HepG2 (cell line): Measurements from ENCODE around the gene NCOA7. TPM values are rescaled to one million over a fixed set of nuclear protein-coding genes. Genes with fewer than 3 reads are reported as not detected.

Experiments used
- ATAC-seq: fragments of 200-7000 bp; cut with Tn5 transposase; 3 replicates; pipeline ENCODE4 v1.9.1; 2020; ENCODE audit warnings: mild to moderate bottlenecking, moderate library complexity
- BruUV-seq: library from RNA; stranded (reverse); fragments of 400-500 nt; replicated peaks from 2 replicates; lab custom pipeline; 2021; lab: Mats Ljungman, UMichigan
- CTCF ChIA-PET: fragments of 300-600 bp; formaldehyde crosslinking; extraction: SDS; loops from one replicate; lab custom pipeline; 2021; ENCODE audit warnings: low total read pairs, inconsistent platforms, low intra/inter-chr PET ratio; lab: Yijun Ruan, JAX
- POLR2A ChIA-PET: fragments of 350-600 bp; sonication (Branson Sonifier 250); formaldehyde crosslinking; loops from one replicate; lab custom pipeline; 2020; ENCODE audit warnings: antibody characterized with exemption, inconsistent platforms; lab: Yijun Ruan, JAX
- DNase-seq: peaks from one replicate; pipeline ENCODE4 v3.0.0-alpha.2; 2015; ENCODE audit warnings: low spot score
- FAIRE-seq: peaks from 3 replicates; lab custom pipeline; 2011; peaks lifted over from hg19 to GRCh38; lab: Jason Lieb, UNC
- H2AFZ ChIP-seq: one replicate; pipeline ENCODE4 v1.6.1; 2011; ENCODE audit warnings: low read length, inconsistent platforms
- H3K27ac ChIP-seq: fragments of 300-600 bp; 3 replicates; pipeline ENCODE4 v1.8.0; 2011; ENCODE audit warnings: mixed run types, mild to moderate bottlenecking, mixed read lengths, low read length, inconsistent platforms; ENCODE audit not compliant: insufficient read depth; ENCODE audit errors: extremely low read length
- H3K27me3 ChIP-seq, 2 experiments: fragments of 200-600 bp in 1 of 2; 2 replicates in 1 of 2; 3 replicates in 1 of 2; pipeline versions ENCODE4 v1.6.0 to v1.8.0; 2011; ENCODE audit warnings: low read length in 2 of 2, mild to moderate bottlenecking in 2 of 2, moderate library complexity in 2 of 2, inconsistent platforms in 1 of 2; ENCODE audit not compliant: insufficient read depth in 2 of 2, control insufficient read depth in 1 of 2
- H3K36me3 ChIP-seq, 2 experiments: fragments of 200-600 bp in 1 of 2; replicated peaks in 1 of 2; 2 replicates in 1 of 2; 3 replicates in 1 of 2; pipeline versions ENCODE4 v1.5.1 to v1.8.0; 2011; ENCODE audit warnings: low read length in 2 of 2, inconsistent platforms in 1 of 2; ENCODE audit not compliant: insufficient read depth in 2 of 2, control insufficient read depth in 1 of 2
- H3K4me1 ChIP-seq: 2 replicates; pipeline ENCODE4 v1.5.1; 2012; ENCODE audit warnings: low read length, inconsistent platforms; ENCODE audit not compliant: insufficient read depth
- H3K4me2 ChIP-seq: 2 replicates; pipeline ENCODE4 v1.6.0; 2011; ENCODE audit warnings: low read depth, low read length, inconsistent platforms
- H3K4me3 ChIP-seq, 3 experiments: fragments of 200-600 bp in 1 of 3; sonication (generic), shearing (Covaris generic) in 1 of 3; replicated peaks in 1 of 3; 2 replicates each; pipeline ENCODE4 v1.5.1; 2011 to 2016; ENCODE audit warnings: low read length in 3 of 3, inconsistent platforms in 2 of 3, low read depth in 2 of 3, mild to moderate bottlenecking in 2 of 3, control low read depth in 1 of 3, mixed read lengths in 1 of 3; ENCODE audit not compliant: insufficient read depth in 1 of 3
- H3K79me2 ChIP-seq: one replicate; pipeline ENCODE4 v1.6.1; 2011; ENCODE audit warnings: low read length, inconsistent platforms; ENCODE audit not compliant: insufficient read depth
- H3K9ac ChIP-seq: 2 replicates; pipeline ENCODE4 v1.6.0; 2011; ENCODE audit warnings: mild to moderate bottlenecking, low read depth, low read length, inconsistent platforms; ENCODE audit not compliant: insufficient read depth
- H3K9me3 ChIP-seq: 2 replicates; pipeline ENCODE4 v1.5.1; 2012; ENCODE audit warnings: mild to moderate bottlenecking, low read length
- H4K20me1 ChIP-seq: 2 replicates; pipeline ENCODE4 v1.6.0; 2011; ENCODE audit warnings: inconsistent platforms, mild to moderate bottlenecking, low read length, moderate library complexity; ENCODE audit not compliant: insufficient read depth
- ATF1 ChIP-seq: IDR thresholded peaks from 2 replicates; pipeline ENCODE4 v1.6.1; 2016; ENCODE audit warnings: mild to moderate bottlenecking, control low read depth
- HOXA9 ChIP-seq: sonication (generic); formaldehyde crosslinking; IDR thresholded peaks from 2 replicates; pipeline ENCODE4 v1.8.1; 2022; ENCODE audit warnings: missing genetic modification reagents, mild to moderate bottlenecking, moderate library complexity, borderline replicate concordance
- KDM3A ChIP-seq: IDR thresholded peaks from 2 replicates; pipeline ENCODE4 v1.6.1; 2018; ENCODE audit warnings: low read depth, missing compliant biosample characterization
- MAFF ChIP-seq: IDR thresholded peaks from 2 replicates; pipeline ENCODE4 v1.6.1; 2011; ENCODE audit warnings: low read depth, low read length, improper control_type of control experiment
- MAFK ChIP-seq, 2 experiments: IDR thresholded peaks in 1 of 2; conservative IDR thresholded peaks in 1 of 2; 2 replicates each; pipeline ENCODE4 v1.6.1; 2011; ENCODE audit warnings: improper control_type of control experiment in 2 of 2, low read length in 2 of 2
- PAWR ChIP-seq: sonication (generic); formaldehyde crosslinking; IDR thresholded peaks from 2 replicates; pipeline ENCODE4 v1.4.0; 2020; ENCODE audit warnings: missing genetic modification reagents, mild to moderate bottlenecking, borderline replicate concordance
- PAX8 ChIP-seq: sonication (generic); formaldehyde crosslinking; IDR thresholded peaks from 2 replicates; pipeline ENCODE4 v1.8.0; 2022; ENCODE audit warnings: mild to moderate bottlenecking, missing genetic modification reagents, borderline replicate concordance
- PHF8 ChIP-seq: sonication (generic); formaldehyde crosslinking; IDR thresholded peaks from 2 replicates; pipeline ENCODE4 v1.5.0; 2020; ENCODE audit warnings: missing genetic modification reagents
- ZNF383 ChIP-seq: sonication (generic); formaldehyde crosslinking; IDR thresholded peaks from 2 replicates; pipeline ENCODE4 v1.4.0; 2020; ENCODE audit warnings: missing genetic modification reagents, mild to moderate bottlenecking, borderline replicate concordance
- ZNF562 ChIP-seq: sonication (generic); formaldehyde crosslinking; IDR thresholded peaks from 2 replicates; pipeline ENCODE4 v1.8.0; 2022; ENCODE audit warnings: missing genetic modification reagents, borderline replicate concordance
- WGBS: methylation state at CpG from one replicate; pipeline ENCODE4 v1.1.6; 2017; ENCODE audit warnings: low lambda C conversion rate; 5-methylcytosine and 5-hydroxymethylcytosine counted together
- in situ Hi-C: cut with HindIII; loops from 2 replicates; pipeline ENCODE4 v1.10.0; 2017; ENCODE audit warnings: low pct_unique_long_range_greater_than_20kb; ENCODE audit not compliant: extremely low pct_ligation_motif_present
- intact Hi-C: fragments of 100-400 bp; cut with micrococcal nuclease; formaldehyde crosslinking; loops from one replicate; pipeline ENCODE4 v1.10.0; 2022; ENCODE audit not compliant: unreplicated experiment
- polyA plus RNA-seq, 8 experiments: library from polyadenylated mRNA; depleted of rRNA in 3 of 8; stranded (reverse) in 7 of 8; unstranded in 1 of 8; fragments of >200 nt; fragmentation: Illumina TruSeq in 4 of 8; extraction: Trizol in 4 of 8; gene quantifications; 2 replicates each; pipeline versions ENCODE4 v1.2.1 to v1.2.3, GENCODE V29; 2011 to 2016; ENCODE audit warnings: low read depth in 4 of 8, missing spikeins in 1 of 8, mixed read lengths in 1 of 8; ENCODE audit not compliant: insufficient read depth in 1 of 8
- total RNA-seq, 5 experiments: library from RNA; depleted of rRNA; stranded (reverse); fragments of >200 nt; fragmentation: Illumina TruSeq; extraction: Trizol; gene quantifications; 2 replicates each; pipeline ENCODE4 v1.2.3, GENCODE V29; 2016; ENCODE audit warnings: low read depth in 1 of 5

Gene NCOA7
- total and polyA plus RNA-seq, 2 of the 13 experiments (the other 11 are each of a cell fraction or from before 2014, with no cell fraction given), result 13.6 to 20.8 TPM

- intact Hi-C loops (loop anchor here (1.0 to 2.0 kb wide), 3 partner anchors 67 to 116 kb away; partner anchors contain the start of gene NCOA7), in situ Hi-C loops (loop anchor here (5.0 kb wide), 1 partner anchor 94 kb away; no protein-coding TSS in a partner anchor)
- Histone ChIP-seq H3K27ac (no peak overlapping the region), H3K4me2 (no peak overlapping the region), H3K36me3 (no peaks in the 10 kb centered on the region; a peak in 1 of 5 replicates), H3K9me3 (no peaks in the 10 kb centered on the region), H2AFZ (no peak overlapping the region), H3K4me3 (no peak overlapping the region), H3K79me2 (no peaks in the 10 kb centered on the region), H4K20me1 (no peaks in the 10 kb centered on the region), H3K27me3 (no peaks in the 10 kb centered on the region), H3K9ac (no peak overlapping the region), H3K4me1 (no peaks in the 10 kb centered on the region)
- CTCF ChIA-PET, result interaction anchor here (1.9 to 3.5 kb wide), 3 partner anchors 96 to 116 kb away, joined by 15 to 30 read pairs (median 23); partner anchors contain the start of gene HINT3
- POLR2A ChIA-PET, result interaction anchor here (1.7 kb wide), 1 partner anchor 99 kb away, joined by 5 read pairs; the partner anchor contains the start of gene HINT3
- ATAC-seq, result no peak
- WGBS, result 98% methylated on average over 6 of the region's 6 CpGs
- no peak for TF ChIP-seq ZNF562 (CRISPR knock-in tag)
- no peak for TF ChIP-seq PAX8 (CRISPR knock-in tag)
- TF ChIP-seq ZNF383 (CRISPR knock-in tag), result no peak
- no peak for TF ChIP-seq KDM3A (CRISPR knock-in tag)
- no peak for TF ChIP-seq ATF1 (CRISPR knock-in tag)
- TF ChIP-seq PHF8, result no peak
- TF ChIP-seq PAWR (CRISPR knock-in tag), result no peak
- no peak for TF ChIP-seq HOXA9
- peak; percentile 90 for TF ChIP-seq MAFF
- TF ChIP-seq MAFK (conservative IDR thresholded peaks at IDR 0.05 in 1 of 2, IDR thresholded peaks at IDR 0.05 in 1 of 2; ENCODE audit: low read length in 2 of 2), result peak; percentile 91 to 92
- no peak for FAIRE-seq
- no TSS peak for BruUV-seq
- DNase-seq, result no peak
Observed at GRCh38 chr6:125857846-125858245, 67.1 kb downstream of the NCOA7 start.
